NCI-H774 (cell line): ENCODE results near the gene ETS1.

ENCODE experiments used
- DNase-seq: peaks from one replicate; lab custom pipeline; 2025; lab: John Stamatoyannopoulos, UW

Gene ETS1

GRCh38 chr11:128593281-128593680, 5.9 kb upstream of the ETS1 start:
- DNase-seq = no peak

DNA sequence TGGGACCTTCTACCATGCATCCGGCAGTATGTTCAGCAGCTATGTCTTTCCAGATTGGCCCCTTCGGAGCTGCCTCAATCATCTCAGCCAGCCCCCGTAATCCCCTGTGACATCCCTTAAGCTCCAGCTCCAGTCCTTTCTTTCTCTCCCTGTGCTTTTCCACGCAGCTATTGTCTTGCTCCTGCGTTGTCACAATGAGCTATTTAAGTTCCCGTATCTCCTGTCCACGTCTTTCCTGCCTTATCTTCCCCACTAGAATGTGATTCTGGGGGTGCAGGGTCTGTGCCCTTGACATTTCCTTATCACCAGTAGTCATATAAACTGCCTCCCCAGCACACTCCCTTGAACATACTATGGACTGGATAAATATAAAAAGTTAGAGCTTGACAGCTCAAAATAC, 5.1 kb upstream of the ETS1 start:
- DNase-seq = no peak

GRCh38 chr11:128590587-128590986, 3.2 kb upstream of the ETS1 start:
- no peak for DNase-seq

- DNase-seq = no peak
Observed at GRCh38 chr11:128589998-128590397, 2.6 kb upstream of the ETS1 start.

- no peak for DNase-seq
Observed at GRCh38 chr11:128588093-128588492, 735 bp upstream of the ETS1 start.

DNA sequence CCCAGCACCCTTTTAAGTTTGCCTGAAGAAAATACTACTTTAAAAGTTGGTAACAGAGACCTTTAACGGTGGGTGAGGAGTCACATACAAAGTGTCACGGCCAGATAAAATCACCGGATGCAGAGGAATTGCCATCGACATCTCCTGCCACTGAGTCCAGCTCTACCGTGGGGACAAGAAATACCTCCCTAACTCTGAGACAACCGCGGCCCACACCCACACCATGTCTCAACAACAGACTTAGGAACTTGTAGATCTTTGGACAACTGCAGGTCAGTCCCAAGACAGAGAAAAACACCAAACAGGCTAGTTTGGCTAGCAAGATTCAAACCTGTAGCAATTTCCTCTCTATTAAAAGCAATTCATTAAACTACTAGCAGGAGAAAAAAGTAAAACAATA, 669 bp downstream of the ETS1 start:
- DNase-seq = no peak

DNA sequence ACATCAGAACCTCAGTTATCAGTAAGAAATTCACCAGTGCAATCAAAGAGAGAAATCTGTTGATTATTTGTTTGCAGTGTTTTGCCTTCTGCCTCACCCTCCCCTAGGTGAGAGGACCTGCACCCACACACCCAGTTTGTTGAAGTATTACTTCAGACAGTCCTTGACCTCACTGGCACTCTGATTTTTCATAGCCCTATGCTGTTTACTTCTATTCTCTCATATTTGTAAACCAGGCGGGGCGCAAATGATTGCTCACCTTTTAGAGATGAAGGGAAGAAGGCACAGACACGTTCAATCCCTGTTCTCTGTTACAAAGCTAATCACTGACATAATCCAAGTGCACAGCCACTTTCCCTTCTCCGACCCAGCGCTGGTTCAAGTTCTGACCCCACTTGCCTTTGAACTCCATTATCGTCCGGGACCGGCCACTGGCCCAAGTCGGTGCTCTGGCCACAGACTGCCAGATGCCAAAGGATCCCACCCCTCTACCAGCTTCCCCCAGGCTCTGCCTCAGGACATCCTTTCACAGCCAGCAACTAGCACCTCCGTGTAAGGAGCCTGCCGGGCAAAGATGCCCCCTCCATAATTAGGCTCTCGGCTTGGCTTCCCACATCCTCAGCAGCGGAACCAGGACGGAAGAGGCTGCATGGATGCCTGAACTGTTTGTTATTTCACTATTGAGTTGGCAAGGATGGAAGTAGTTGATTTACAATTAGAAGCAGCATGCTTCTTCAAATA, 1.7 kb downstream of the ETS1 start:
- no peak for DNase-seq

- DNase-seq = no peak
Observed at GRCh38 chr11:128584253-128584652, 3.1 kb downstream of the ETS1 start.

GRCh38 chr11:128582496-128583366, 4.6 kb downstream of the ETS1 start:
- DNase-seq = no peak

DNA sequence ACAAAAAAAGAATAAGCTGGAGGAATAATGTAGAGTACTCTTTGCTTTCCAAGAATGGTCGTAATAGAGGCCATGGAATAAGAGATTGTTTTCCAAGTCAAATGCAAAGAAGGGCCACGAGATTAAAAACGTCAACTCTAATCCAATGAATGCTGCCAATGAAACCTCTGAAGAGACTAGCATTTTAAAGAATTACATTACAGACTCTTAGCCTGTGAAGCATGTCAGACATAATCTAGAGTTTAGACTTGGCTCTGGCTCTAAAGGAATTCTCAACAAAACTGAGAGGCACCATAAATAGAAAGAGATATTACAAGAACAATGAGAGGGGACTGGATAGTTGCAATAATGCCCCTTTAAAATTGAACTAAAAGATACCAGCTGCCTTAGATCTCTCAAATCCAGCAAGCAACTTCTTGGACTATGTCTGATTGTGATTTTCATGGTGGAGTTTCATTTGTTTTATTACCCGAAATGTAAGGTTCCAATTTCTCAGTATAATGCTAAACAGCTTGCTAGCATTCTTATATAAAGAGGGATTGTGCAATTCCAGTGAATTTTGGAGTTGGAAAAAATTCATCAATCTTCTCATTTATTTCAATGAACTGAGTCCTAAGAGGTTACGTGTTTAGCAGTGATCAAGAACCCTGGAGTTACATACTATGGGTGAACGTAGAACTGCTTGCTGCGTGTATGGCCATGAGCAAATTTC, 5.6 kb downstream of the ETS1 start:
- DNase-seq = no peak

DNA sequence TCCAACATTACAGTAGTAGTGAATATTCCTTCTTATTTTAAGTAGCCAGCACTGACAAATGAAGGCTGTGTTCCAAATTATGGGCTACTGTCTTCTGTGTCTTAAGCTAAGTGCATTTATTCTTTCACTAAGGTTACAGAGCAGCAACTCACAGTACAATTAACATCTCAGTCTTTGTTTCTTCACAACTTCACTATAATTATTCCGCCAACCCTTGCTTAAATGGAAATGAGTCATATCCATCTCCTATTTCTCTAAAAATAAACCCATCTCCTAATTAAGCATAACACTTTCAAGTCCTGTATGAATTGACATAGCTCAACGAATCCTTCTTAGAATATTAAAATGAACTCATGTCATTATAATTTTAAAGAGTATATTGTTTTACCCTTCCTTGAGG, 6.7 kb downstream of the ETS1 start:
- DNase-seq = no peak

GRCh38 chr11:128579798-128580504, 7.4 kb downstream of the ETS1 start:
- DNase-seq = no peak

GRCh38 chr11:128576555-128576954, 10.8 kb downstream of the ETS1 start:
- no peak for DNase-seq

GRCh38 chr11:128575961-128576350, 11.4 kb downstream of the ETS1 start:
- no peak for DNase-seq

GRCh38 chr11:128575174-128575960, 12.0 kb downstream of the ETS1 start:
- DNase-seq = no peak

DNA sequence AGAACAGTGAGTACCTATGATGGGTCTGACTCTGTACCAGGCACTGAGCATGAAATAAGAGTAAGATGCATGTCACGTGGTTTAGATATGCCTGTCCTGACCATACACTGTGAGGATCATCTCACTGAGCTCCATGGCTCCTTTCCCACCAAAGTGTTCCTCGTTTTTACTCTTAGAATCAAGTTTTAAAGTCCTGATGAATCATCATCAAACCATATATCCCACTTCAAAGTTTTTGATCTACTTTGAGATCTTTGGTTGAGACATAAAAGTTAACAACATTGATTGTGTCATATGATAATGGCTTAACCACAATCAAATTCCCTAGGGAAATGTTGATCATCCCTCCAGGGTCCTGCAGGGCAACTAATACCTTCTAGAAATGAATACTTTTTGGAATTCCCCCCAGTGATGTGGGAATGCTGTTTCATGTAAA, 12.8 kb downstream of the ETS1 start:
- no peak for DNase-seq

- DNase-seq = no peak
Observed at GRCh38 chr11:128573638-128574037, 13.7 kb downstream of the ETS1 start.

DNA sequence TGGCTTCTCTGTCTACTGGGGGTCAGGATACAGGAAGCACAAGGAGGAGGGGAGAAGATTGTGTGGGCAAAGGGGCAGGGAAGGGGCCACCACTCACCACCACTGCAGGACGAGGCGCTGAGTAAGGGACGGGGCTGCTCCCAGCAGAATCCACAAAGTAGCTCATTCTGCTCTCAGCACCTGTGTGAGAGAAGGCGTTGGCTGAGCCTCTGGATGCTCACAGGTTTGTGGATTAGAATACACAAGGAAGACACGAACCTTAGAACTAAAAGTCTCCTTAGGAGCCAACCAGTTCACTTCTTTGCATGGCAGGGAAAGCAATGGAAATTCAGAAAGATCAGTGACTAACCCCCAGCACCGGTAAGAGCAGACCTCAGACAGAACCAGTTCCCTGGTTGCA, 14.4 kb downstream of the ETS1 start:
- no peak for DNase-seq

GRCh38 chr11:128570632-128571031, 16.7 kb downstream of the ETS1 start:
- DNase-seq = no peak

DNA sequence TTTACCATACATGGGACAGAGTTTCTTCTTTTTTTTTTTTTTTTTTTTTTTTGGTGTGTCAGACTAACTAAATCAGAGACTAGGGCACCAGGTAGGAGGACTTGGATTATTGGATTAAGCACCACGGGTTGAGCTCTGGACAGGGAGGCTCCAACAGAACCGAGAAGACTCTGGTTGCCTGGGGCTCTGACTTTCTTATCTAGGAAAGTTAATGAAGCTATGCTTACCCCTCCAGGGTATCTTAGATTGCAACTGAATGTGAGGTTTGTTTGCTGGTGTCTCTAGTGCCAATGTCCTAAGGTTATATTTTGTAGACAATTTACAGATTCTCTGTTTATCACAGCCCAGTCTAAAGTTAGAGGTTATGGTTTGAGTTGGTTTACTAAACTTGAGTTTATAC, 18.1 kb downstream of the ETS1 start:
- DNase-seq = no peak

GRCh38 chr11:128568166-128568778, 19.1 kb downstream of the ETS1 start:
- DNase-seq = no peak
